Urinary bladder (tissue), 4 donors: ENCODE measurements around the gene YWHAG. TPM values are rescaled to one million over a fixed set of nuclear protein-coding genes. Genes with fewer than 3 reads are reported as not detected.

Experiments
- DNase-seq: peaks from one replicate; pipeline ENCODE4 v3.0.0-alpha.2; 2015; ENCODE audit errors: extremely low spot score
- H3K27ac ChIP-seq: one replicate; pipeline ENCODE4 v1.5.1; 2013; ENCODE audit warnings: low read depth, mild to moderate bottlenecking, moderate library complexity
- H3K36me3 ChIP-seq: one replicate; pipeline ENCODE4 v1.6.1; 2013; ENCODE audit warnings: mild to moderate bottlenecking, moderate library complexity; ENCODE audit not compliant: insufficient read depth
- H3K4me1 ChIP-seq: one replicate; pipeline ENCODE4 v1.6.1; 2013; ENCODE audit warnings: mild to moderate bottlenecking, moderate library complexity; ENCODE audit not compliant: insufficient read depth
- H3K4me3 ChIP-seq: one replicate; pipeline ENCODE4 v1.5.1; 2013; ENCODE audit warnings: low read depth, low read length
- WGBS: extraction: QIAGEN DNeasy Blood & Tissue Kit; methylation state at CpG from one replicate; pipeline ENCODE4 v1.1.7; 2013; 5-methylcytosine and 5-hydroxymethylcytosine counted together
- polyA plus RNA-seq: library from polyadenylated mRNA; stranded (reverse); fragments of 200-250 nt; gene quantifications from one replicate; pipeline ENCODE4 v1.2.3, GENCODE V29; 2013
- total RNA-seq: library from RNA; depleted of rRNA; stranded (reverse); fragments of >200 nt; gene quantifications from one replicate; pipeline ENCODE4 v1.2.3, GENCODE V29; 2014
- donor health status: healthy with polysubstance abuse.
- donor health status: healthy.

The YWHAG gene
- total and polyA plus RNA-seq, 2 donors: 55.0 to 95.5 TPM

GRCh38 chr7:76334320-76334967 is 24.3 kb downstream of the YWHAG start:
- Histone ChIP-seq H3K4me3 (no peak overlapping the region), H3K4me1 (peaks cover 1% of the 10 kb centered on the region), H3K36me3 (peaks cover 6% of the 10 kb centered on the region), H3K27ac (no peak overlapping the region)
- 92% methylated on average over 6 of the region's 6 CpGs for WGBS
- DNase-seq: no peak

- peaks cover 11% of the 10 kb centered on the region for H3K36me3 ChIP-seq
- 70% methylated on average over 14 of the region's 14 CpGs for WGBS
- H3K4me1 ChIP-seq: peaks cover 1% of the 10 kb centered on the region
- H3K4me3 ChIP-seq: no peak overlapping the region
- DNase-seq: no peak
- H3K27ac ChIP-seq: no peak overlapping the region
Observed at GRCh38 chr7:76333511-76334101, 25.2 kb downstream of the YWHAG start.

GRCh38 chr7:76332078-76332477 is 26.7 kb downstream of the YWHAG start:
- no peak overlapping the region for H3K4me3 ChIP-seq
- WGBS: 78% methylated on average over 9 of the region's 9 CpGs
- peaks cover 11% of the 10 kb centered on the region for H3K36me3 ChIP-seq
- no peak overlapping the region for H3K27ac ChIP-seq
- H3K4me1 ChIP-seq: peaks cover 1% of the 10 kb centered on the region
- no peak for DNase-seq

GRCh38 chr7:76330673-76331072 is 28.1 kb downstream of the YWHAG start:
- 78% methylated on average over 5 of the region's 5 CpGs for WGBS
- Histone ChIP-seq H3K4me3 (no peak overlapping the region), H3K27ac (no peak overlapping the region), H3K4me1 (peaks cover 1% of the 10 kb centered on the region), H3K36me3 (peaks cover 11% of the 10 kb centered on the region)
- DNase-seq: no peak

GRCh38 chr7:76330261-76330660 is 28.5 kb downstream of the YWHAG start:
- H3K36me3 ChIP-seq: peaks cover 11% of the 10 kb centered on the region
- H3K4me1 ChIP-seq: peaks cover 1% of the 10 kb centered on the region
- 44% methylated on average over 4 of the region's 4 CpGs for WGBS
- no peak overlapping the region for H3K27ac ChIP-seq
- H3K4me3 ChIP-seq: no peak overlapping the region
- DNase-seq: no peak

- WGBS: 93% methylated on average over 29 of the region's 29 CpGs
- H3K4me3 ChIP-seq: no peak overlapping the region
- peaks cover 11% of the 10 kb centered on the region for H3K36me3 ChIP-seq
- H3K27ac ChIP-seq: no peak overlapping the region
- peaks cover 1% of the 10 kb centered on the region for H3K4me1 ChIP-seq
- no peak for DNase-seq
Observed at GRCh38 chr7:76329479-76329878, 29.3 kb downstream of the YWHAG start.

- H3K27ac ChIP-seq: no peak overlapping the region
- WGBS: 85% methylated on average over 15 of the region's 15 CpGs
- peaks cover 11% of the 10 kb centered on the region for H3K36me3 ChIP-seq
Observed at GRCh38 chr7:76328389-76328788, 30.4 kb downstream of the YWHAG start.

GRCh38 chr7:76327610-76328009 is 31.2 kb downstream of the YWHAG start:
- no peak overlapping the region for H3K27ac ChIP-seq
- peaks cover 11% of the 10 kb centered on the region for H3K36me3 ChIP-seq
- H3K4me1 ChIP-seq: no peaks in the 10 kb centered on the region
- DNase-seq: no peak
- H3K4me3 ChIP-seq: no peak overlapping the region
- WGBS: 62% methylated on average over 7 of the region's 7 CpGs

More at GRCh38 chr7:76328389-76328788, 30.4 kb downstream of the YWHAG start:
- no peaks in the 10 kb centered on the region for H3K4me1 ChIP-seq
- H3K4me3 ChIP-seq: no peak overlapping the region
- DNase-seq: no peak

- Histone ChIP-seq H3K4me1 (no peaks in the 10 kb centered on the region), H3K4me3 (no peak overlapping the region), H3K27ac (no peak overlapping the region), H3K36me3 (peaks cover 11% of the 10 kb centered on the region)
- no peak for DNase-seq
- WGBS: 68% methylated on average over 5 of the region's 5 CpGs
Observed at GRCh38 chr7:76326646-76327233, 32.1 kb downstream of the YWHAG start.

GRCh38 chr7:76325811-76326210 is 33.0 kb downstream of the YWHAG start:
- peaks cover 11% of the 10 kb centered on the region for H3K36me3 ChIP-seq
- H3K4me3 ChIP-seq: no peak overlapping the region
- no peak overlapping the region for H3K27ac ChIP-seq
- DNase-seq: no peak
- WGBS: 91% methylated on average over 5 of the region's 5 CpGs
- no peaks in the 10 kb centered on the region for H3K4me1 ChIP-seq

- Histone ChIP-seq H3K27ac (no peak overlapping the region), H3K4me1 (no peaks in the 10 kb centered on the region), H3K4me3 (no peak overlapping the region), H3K36me3 (peaks cover 11% of the 10 kb centered on the region)
- DNase-seq: no peak
- WGBS: 97% methylated on average over 11 of the region's 11 CpGs
Observed at GRCh38 chr7:76325092-76325491, 33.7 kb downstream of the YWHAG start.

GRCh38 chr7:76318488-76319353 is 40.1 kb downstream of the YWHAG start:
- H3K27ac ChIP-seq: peak overlapping the region; percentile 93
- no peaks in the 10 kb centered on the region for H3K4me1 ChIP-seq
- DNase-seq: peak; percentile 41
- WGBS: 5% methylated on average over 25 of the region's 25 CpGs
- H3K4me3 ChIP-seq: peak overlapping the region; percentile 80
- no peaks in the 10 kb centered on the region for H3K36me3 ChIP-seq

- H3K4me3 ChIP-seq: peak overlapping the region; percentile 80
- WGBS: under 1% methylated on average over 50 of the region's 50 CpGs
- H3K4me1 ChIP-seq: no peaks in the 10 kb centered on the region
- peak overlapping the region; percentile 93 for H3K27ac ChIP-seq
- H3K36me3 ChIP-seq: no peaks in the 10 kb centered on the region
- DNase-seq: peak; percentile 91
Observed at GRCh38 chr7:76317782-76318487, 40.9 kb downstream of the YWHAG start.
